HepG2 (cell line): ENCODE measurements around the gene NABP2. TPM values are rescaled to one million over a fixed set of nuclear protein-coding genes. Genes with fewer than 3 reads are reported as not detected.

Source experiments
- ATF1 ChIP-seq: IDR thresholded peaks from 2 replicates; pipeline ENCODE4 v1.6.1; 2016; ENCODE audit warnings: mild to moderate bottlenecking, control low read depth
- ATF7-NPFF ChIP-seq: sonication (generic); formaldehyde crosslinking; IDR thresholded peaks from 2 replicates; pipeline ENCODE4 v1.8.1; 2023; ENCODE audit warnings: mild to moderate bottlenecking, low read depth, missing genetic modification reagents, moderate library complexity
- CREBL2 ChIP-seq: sonication (generic); formaldehyde crosslinking; IDR thresholded peaks from 2 replicates; pipeline ENCODE4 v1.8.1; 2023; ENCODE audit warnings: missing genetic modification reagents, mild to moderate bottlenecking, borderline replicate concordance
- EP300 ChIP-seq, 3 experiments: sonication (generic) in 1 of 3; formaldehyde crosslinking in 1 of 3; IDR thresholded peaks; 2 replicates each; pipeline versions ENCODE4 v1.5.1 to v1.6.1; 2011 to 2020; ENCODE audit warnings: low read depth in 2 of 3, low read length in 2 of 3, borderline replicate concordance in 1 of 3, improper control_type of control experiment in 1 of 3, mild to moderate bottlenecking in 1 of 3, missing genetic modification reagents in 1 of 3, moderate library complexity in 1 of 3
- FOXP4 ChIP-seq: sonication (generic); formaldehyde crosslinking; IDR thresholded peaks from 2 replicates; pipeline ENCODE4 v1.4.0; 2020; ENCODE audit warnings: missing genetic modification reagents
- MXD1 ChIP-seq: sonication (generic); formaldehyde crosslinking; IDR thresholded peaks from 2 replicates; pipeline ENCODE4 v1.4.0; 2020; ENCODE audit warnings: mild to moderate bottlenecking, missing genetic modification reagents
- MYC ChIP-seq: sonication (generic); formaldehyde crosslinking; IDR thresholded peaks from 2 replicates; pipeline ENCODE4 v1.9.0; 2021; ENCODE audit warnings: missing genetic modification reagents, borderline replicate concordance
- PBX3 ChIP-seq: sonication (generic); formaldehyde crosslinking; IDR thresholded peaks from 2 replicates; pipeline ENCODE4 v1.8.1; 2023; ENCODE audit warnings: missing genetic modification reagents, inconsistent platforms, borderline replicate concordance
- PREB ChIP-seq: sonication (generic); formaldehyde crosslinking; IDR thresholded peaks from 2 replicates; pipeline ENCODE4 v1.4.0; 2020; ENCODE audit warnings: missing genetic modification reagents
- RAD51 ChIP-seq: fragments of 450-650 bp; IDR thresholded peaks from 2 replicates; pipeline ENCODE4 v1.6.1; 2016; ENCODE audit warnings: borderline replicate concordance
- RNF219 ChIP-seq: sonication (generic); formaldehyde crosslinking; IDR thresholded peaks from 2 replicates; pipeline ENCODE4 v1.5.0; 2020; ENCODE audit warnings: mild to moderate bottlenecking, missing genetic modification reagents
- SMYD3 ChIP-seq: sonication (generic); formaldehyde crosslinking; IDR thresholded peaks from 2 replicates; pipeline ENCODE4 v1.8.1; 2023; ENCODE audit warnings: mild to moderate bottlenecking, missing genetic modification reagents
- TCF7 ChIP-seq: sonication (generic); IDR thresholded peaks from 2 replicates; pipeline ENCODE4 v1.6.1; 2016; ENCODE audit warnings: antibody characterized with exemption, low read depth
- ZNF484 ChIP-seq: sonication (generic); formaldehyde crosslinking; IDR thresholded peaks from 2 replicates; pipeline ENCODE4 v1.5.1; 2020; ENCODE audit warnings: mild to moderate bottlenecking, low read depth, missing genetic modification reagents, borderline replicate concordance
- ZNF570 ChIP-seq: sonication (generic); formaldehyde crosslinking; IDR thresholded peaks from 2 replicates; pipeline ENCODE4 v1.4.0; 2020; ENCODE audit warnings: mild to moderate bottlenecking, missing genetic modification reagents, borderline replicate concordance
- ZNF574 ChIP-seq: sonication (generic); formaldehyde crosslinking; IDR thresholded peaks from 2 replicates; pipeline ENCODE4 v1.4.0; 2020; ENCODE audit warnings: missing genetic modification reagents
- ZNF607 ChIP-seq: sonication (generic); formaldehyde crosslinking; IDR thresholded peaks from 2 replicates; pipeline ENCODE4 v1.5.1; 2020; ENCODE audit warnings: missing genetic modification reagents, mild to moderate bottlenecking, borderline replicate concordance
- polyA plus RNA-seq, 8 experiments: library from polyadenylated mRNA; depleted of rRNA in 3 of 8; stranded (reverse) in 7 of 8; unstranded in 1 of 8; fragments of >200 nt; fragmentation: Illumina TruSeq in 4 of 8; extraction: Trizol in 4 of 8; gene quantifications; 2 replicates each; pipeline versions ENCODE4 v1.2.1 to v1.2.3, GENCODE V29; 2011 to 2016; ENCODE audit warnings: low read depth in 4 of 8, missing spikeins in 1 of 8, mixed read lengths in 1 of 8; ENCODE audit not compliant: insufficient read depth in 1 of 8
- total RNA-seq, 5 experiments: library from RNA; depleted of rRNA; stranded (reverse); fragments of >200 nt; fragmentation: Illumina TruSeq; extraction: Trizol; gene quantifications; 2 replicates each; pipeline ENCODE4 v1.2.3, GENCODE V29; 2016; ENCODE audit warnings: low read depth in 1 of 5

The NABP2 gene
- total and polyA plus RNA-seq, 2 of the 13 experiments (the other 11 are each of a cell fraction or from before 2014, with no cell fraction given) = 33.2 to 35.5 TPM

GRCh38 chr12:56189918-56190694 lies 34.0 kb upstream of the NABP2 start (continued):
- TF ChIP-seq SMYD3 (CRISPR knock-in tag) (no peak), ZNF574 (CRISPR knock-in tag) (no peak), ZNF570 (0 out of 2 replicates have a peak, but pooled peaks have one; percentile 41), CREBL2 (CRISPR knock-in tag) (0 out of 2 replicates have a peak, but pooled peaks have one; percentile 41), MYC (CRISPR knock-in tag) (peak; percentile 62), TCF7 (no peak), ATF1 (0 out of 2 replicates have a peak, but pooled peaks have one; percentile 39), RNF219 (no peak), MXD1 (CRISPR knock-in tag) (no peak), RAD51 (no peak), PBX3 (CRISPR knock-in tag) (no peak), ATF7-NPFF (CRISPR knock-in tag) (no peak), ZNF607 (CRISPR knock-in tag) (no peak), FOXP4 (CRISPR knock-in tag) (0 out of 2 replicates have a peak, but pooled peaks have one; percentile 4), ZNF484 (CRISPR knock-in tag) (no peak), PREB (no peak), EP300 (IDR thresholded peaks at IDR 0.05; ENCODE audit: low read depth in 2 of 2, low read length in 2 of 2) (peak in 1 of 2 experiments; percentile 26; a peak in 2 of 4 replicates), EP300 (CRISPR knock-in tag; IDR thresholded peaks at IDR 0.05; ENCODE audit: borderline replicate concordance) (no peak)
